ENCODE measurements around the gene CLIP4. TPM values are rescaled to one million over a fixed set of nuclear protein-coding genes. Genes with fewer than 3 reads are reported as not detected.

CLIP4 gene, protein sequence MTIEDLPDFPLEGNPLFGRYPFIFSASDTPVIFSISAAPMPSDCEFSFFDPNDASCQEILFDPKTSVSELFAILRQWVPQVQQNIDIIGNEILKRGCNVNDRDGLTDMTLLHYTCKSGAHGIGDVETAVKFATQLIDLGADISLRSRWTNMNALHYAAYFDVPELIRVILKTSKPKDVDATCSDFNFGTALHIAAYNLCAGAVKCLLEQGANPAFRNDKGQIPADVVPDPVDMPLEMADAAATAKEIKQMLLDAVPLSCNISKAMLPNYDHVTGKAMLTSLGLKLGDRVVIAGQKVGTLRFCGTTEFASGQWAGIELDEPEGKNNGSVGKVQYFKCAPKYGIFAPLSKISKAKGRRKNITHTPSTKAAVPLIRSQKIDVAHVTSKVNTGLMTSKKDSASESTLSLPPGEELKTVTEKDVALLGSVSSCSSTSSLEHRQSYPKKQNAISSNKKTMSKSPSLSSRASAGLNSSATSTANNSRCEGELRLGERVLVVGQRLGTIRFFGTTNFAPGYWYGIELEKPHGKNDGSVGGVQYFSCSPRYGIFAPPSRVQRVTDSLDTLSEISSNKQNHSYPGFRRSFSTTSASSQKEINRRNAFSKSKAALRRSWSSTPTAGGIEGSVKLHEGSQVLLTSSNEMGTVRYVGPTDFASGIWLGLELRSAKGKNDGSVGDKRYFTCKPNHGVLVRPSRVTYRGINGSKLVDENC
- total RNA-seq, result 62.1 and 110 TPM in 2 replicates

DNA sequence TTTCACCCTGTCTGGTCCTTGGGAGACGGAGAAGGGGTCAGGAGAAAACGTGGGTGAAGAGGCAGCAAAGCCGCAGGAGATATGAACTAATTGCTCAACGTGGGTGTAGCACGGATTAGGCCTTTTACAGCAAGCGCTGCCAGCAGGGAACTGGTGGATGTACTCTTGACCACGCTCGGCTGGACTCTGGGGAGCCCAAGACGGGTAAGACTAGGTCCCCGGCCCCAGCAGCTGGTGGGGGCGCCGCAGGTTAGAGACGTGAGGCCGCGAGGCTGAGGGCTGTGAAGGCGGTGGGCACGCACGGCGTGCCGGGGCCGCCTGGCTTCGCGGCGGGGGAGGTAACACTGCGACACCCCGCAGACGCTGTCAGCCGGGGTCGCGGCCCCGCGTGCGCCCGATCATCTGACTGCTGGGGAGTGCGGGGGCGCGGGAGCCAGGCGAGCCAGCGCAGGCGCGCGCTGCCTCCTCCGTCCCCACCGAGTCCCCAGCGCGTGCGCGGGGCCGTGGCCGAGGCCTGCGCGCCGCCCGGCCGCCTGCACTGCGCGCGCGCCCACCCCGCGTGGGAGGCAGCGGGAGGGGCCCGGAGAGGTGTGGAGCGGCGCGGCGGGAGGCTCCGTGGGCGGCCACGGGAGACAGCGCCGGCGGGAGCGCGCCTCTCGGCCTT is at the start of gene CLIP4:
Gene CLIP4, plus strand, starts transcription at position 470 of the 664 bp plus-strand sequence. CDS start 5,974 bp downstream, outside the sequence.

DNA sequence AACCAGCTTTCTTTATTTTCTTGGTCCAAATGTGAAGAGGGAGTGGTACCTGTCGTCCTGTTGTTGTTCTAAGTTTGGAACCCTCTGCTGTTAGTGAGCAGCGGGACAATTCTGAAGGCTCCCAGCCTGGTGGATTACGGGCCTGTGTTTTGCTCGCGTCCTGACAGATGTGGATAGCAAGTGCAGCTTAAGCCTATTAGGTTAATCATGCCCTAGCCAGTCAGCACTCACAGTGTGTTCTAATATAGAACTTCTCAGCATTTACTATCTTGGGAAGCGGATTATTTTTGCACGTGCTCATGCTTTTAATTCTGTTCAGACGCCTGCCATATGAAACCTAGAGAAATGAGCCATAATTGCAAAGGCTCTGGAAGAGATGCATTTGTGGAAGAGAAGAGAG is 40.8 kb upstream of the CLIP4 start, which contains the start of gene PCARE:
Gene PCARE, minus strand, starts transcription at position 113 of the 400 bp plus-strand sequence. CDS start 262 bp downstream, outside the sequence.

Other genes starting within 250 kb of the CLIP4 start
- 13.6 and 14.7 TPM in 2 replicates for gene TRMT61B, start 245.1 kb upstream of the CLIP4 start, total RNA-seq
- 89.1 and 166 TPM in 2 replicates for gene WDR43, start 220.7 kb upstream of the CLIP4 start, total RNA-seq
- gene TOGARAM2, start 134.1 kb upstream of the CLIP4 start, total RNA-seq, result under 0.01 and 0.11 TPM in 2 replicates
- gene PCARE, start 40.9 kb upstream of the CLIP4 start, total RNA-seq, result not detected in 2 replicates

Data from uterine smooth muscle cell (primary cell).